Vagina (tissue), 2 donors: ENCODE results near the gene VPS37D.

Source experiments
- CTCF ChIP-seq, 3 experiments: fragments of 450-650 bp in 2 of 3; fragments of 200-600 bp in 1 of 3; sonication (generic) in 1 of 3; IDR thresholded peaks; one replicate each; pipeline ENCODE4 v1.5.1; 2017 to 2019; ENCODE audit warnings: antibody characterized with exemption in 3 of 3, mild to moderate bottlenecking in 2 of 3, moderate library complexity in 2 of 3
- POLR2A ChIP-seq, 2 donors: fragments of 450-650 bp; IDR thresholded peaks; one replicate each; pipeline ENCODE4 v1.6.1; 2017; ENCODE audit warnings: antibody characterized with exemption in 2 of 2, mild to moderate bottlenecking in 2 of 2, moderate library complexity in 2 of 2
- POLR2AphosphoS5 ChIP-seq, 2 donors: sonication (generic); formaldehyde crosslinking; IDR thresholded peaks; one replicate each; pipeline ENCODE4 v1.9.0; 2017; ENCODE audit warnings: antibody characterized with exemption in 2 of 2, mild to moderate bottlenecking in 2 of 2, low read depth in 1 of 2; ENCODE audit not compliant: insufficient read depth in 1 of 2

- TF ChIP-seq CTCF (IDR thresholded peaks at IDR 0.05) = no peak
- no peak for TF ChIP-seq POLR2A (IDR thresholded peaks at IDR 0.05)
- no peak for TF ChIP-seq POLR2AphosphoS5 (IDR thresholded peaks at IDR 0.05; ENCODE audit: insufficient read depth in 1 of 2, low read depth in 1 of 2)
These were observed 41.4 kb downstream of the VPS37D start for GRCh38 chr7:73708961-73709549.
